Left lung (tissue), 10 donors: ENCODE data around the gene JAKMIP1. TPM values are rescaled to one million over a fixed set of nuclear protein-coding genes. Genes with fewer than 3 reads are reported as not detected.

Experiments
- ATAC-seq: fragments of 200-7000 bp; cut with Tn5 transposase; one replicate; pipeline ENCODE4 v1.9.1; 2020; ENCODE audit warnings: moderate library complexity
- DNase-seq, 4 donors: peaks; one replicate each; pipeline ENCODE4 v3.0.0-alpha.2; 2013 to 2020
- H3K27ac ChIP-seq, 2 donors: fragments of 200-600 bp; sonication (generic) in 1 of 2; one replicate each; pipeline versions ENCODE4 v1.5.0 to v1.8.0; 2020 to 2021
- H3K27me3 ChIP-seq, 2 donors: fragments of 200-600 bp; sonication (generic) in 1 of 2; one replicate each; pipeline versions ENCODE4 v1.5.0 to v1.8.0; 2020 to 2021
- H3K36me3 ChIP-seq, 2 donors: fragments of 200-600 bp; sonication (generic) in 1 of 2; one replicate each; pipeline versions ENCODE4 v1.5.0 to v1.8.0; 2020 to 2021
- H3K4me1 ChIP-seq, 2 donors: fragments of 200-600 bp; one replicate each; pipeline ENCODE4 v1.8.0; 2021
- H3K4me3 ChIP-seq, 2 donors: fragments of 200-600 bp; sonication (generic) in 1 of 2; one replicate each; pipeline versions ENCODE4 v1.5.0 to v1.8.0; 2020 to 2021; ENCODE audit warnings: mild to moderate bottlenecking in 1 of 2
- H3K9me3 ChIP-seq, 2 donors: fragments of 200-600 bp; sonication (generic) in 1 of 2; one replicate each; pipeline versions ENCODE4 v1.5.0 to v1.8.0; 2020 to 2021
- intact Hi-C, 2 donors: fragments of 100-400 bp; cut with DNase I; formaldehyde crosslinking; loops; one replicate each; pipeline versions ENCODE4 v1.11.2 to v1.14.2; 2022
- polyA plus RNA-seq, 6 donors: library from polyadenylated mRNA; unstranded; fragments of 120-200 nt; gene quantifications; one replicate each; pipeline ENCODE4 v1.2.1, GENCODE V29; 2013; ENCODE audit not compliant: insufficient read length in 6 of 6
- total RNA-seq, 2 donors: library from RNA; stranded (reverse); fragmentation: NEBNext Ultra II Directional; extraction: Animal tissue kit (Norgen Biotek cat#: 25700); gene quantifications; one replicate each; pipeline ENCODE4 v1.2.1, GENCODE V29; 2021
- TF ChIP-seq, protein P1 (sequence below), 2 donors: fragments of 200-600 bp; sonication (generic) in 1 of 2; IDR thresholded peaks; one replicate each; pipeline versions ENCODE4 v1.5.0 to v1.8.0; 2021; ENCODE audit warnings: antibody characterized with exemption in 2 of 2
- donor health status: DM: no; HTN: yes; CAD: no.
- donor health status: DM: no; HTN: no; CAD: no.

The JAKMIP1 gene
- total and polyA plus RNA-seq, 8 donors: 0.13 to 0.79 (median 0.21) TPM; not detected in 1

DNA sequence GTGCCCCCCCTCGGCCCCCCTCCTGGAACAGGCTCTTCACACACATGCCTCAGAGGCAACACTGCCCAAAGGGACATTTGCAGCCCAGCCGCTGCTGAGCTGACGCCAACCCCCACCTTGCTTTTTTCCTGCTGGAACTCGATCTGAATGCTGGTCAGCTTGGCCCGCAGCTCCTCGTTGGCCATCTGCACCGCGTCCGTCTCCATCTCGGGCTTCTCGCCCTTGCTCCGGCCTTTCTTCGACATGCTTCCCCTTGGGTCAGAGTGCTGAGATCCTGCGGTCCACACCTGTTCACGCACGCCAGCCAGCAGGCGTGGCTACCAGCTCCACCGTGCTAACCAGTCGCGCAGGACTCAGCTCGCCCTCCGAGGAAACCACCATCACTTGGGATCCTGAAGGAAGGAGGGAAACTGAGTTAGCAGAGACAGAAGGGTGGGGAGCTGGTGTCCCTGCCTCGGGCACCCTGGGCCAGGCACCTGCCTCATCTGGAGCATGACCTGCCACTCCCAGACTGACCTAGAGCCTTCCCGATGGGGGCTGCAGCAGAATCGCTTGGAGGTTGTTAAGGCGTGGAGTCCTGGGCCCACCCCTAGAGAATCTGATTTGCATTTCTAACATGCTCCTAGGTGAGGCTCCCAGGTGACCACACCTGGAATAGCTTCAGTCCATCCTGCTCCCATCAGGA, 87.6 kb downstream of the JAKMIP1 start:
- no peaks in the 10 kb centered on the region for H3K4me1 ChIP-seq
- intact Hi-C loops: no loop called here
- ATAC-seq (no peak), DNase-seq (no peak)
- no peak overlapping the region for H3K4me3 ChIP-seq
- no peaks in the 10 kb centered on the region for H3K9me3 ChIP-seq
- H3K27ac ChIP-seq: no peak overlapping the region
- TF ChIP-seq, protein P1, sequence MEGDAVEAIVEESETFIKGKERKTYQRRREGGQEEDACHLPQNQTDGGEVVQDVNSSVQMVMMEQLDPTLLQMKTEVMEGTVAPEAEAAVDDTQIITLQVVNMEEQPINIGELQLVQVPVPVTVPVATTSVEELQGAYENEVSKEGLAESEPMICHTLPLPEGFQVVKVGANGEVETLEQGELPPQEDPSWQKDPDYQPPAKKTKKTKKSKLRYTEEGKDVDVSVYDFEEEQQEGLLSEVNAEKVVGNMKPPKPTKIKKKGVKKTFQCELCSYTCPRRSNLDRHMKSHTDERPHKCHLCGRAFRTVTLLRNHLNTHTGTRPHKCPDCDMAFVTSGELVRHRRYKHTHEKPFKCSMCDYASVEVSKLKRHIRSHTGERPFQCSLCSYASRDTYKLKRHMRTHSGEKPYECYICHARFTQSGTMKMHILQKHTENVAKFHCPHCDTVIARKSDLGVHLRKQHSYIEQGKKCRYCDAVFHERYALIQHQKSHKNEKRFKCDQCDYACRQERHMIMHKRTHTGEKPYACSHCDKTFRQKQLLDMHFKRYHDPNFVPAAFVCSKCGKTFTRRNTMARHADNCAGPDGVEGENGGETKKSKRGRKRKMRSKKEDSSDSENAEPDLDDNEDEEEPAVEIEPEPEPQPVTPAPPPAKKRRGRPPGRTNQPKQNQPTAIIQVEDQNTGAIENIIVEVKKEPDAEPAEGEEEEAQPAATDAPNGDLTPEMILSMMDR (IDR thresholded peaks at IDR 0.05): no peak
- H3K27me3 ChIP-seq: peaks cover 0 to 36% of the 10 kb centered on the region in 2 donors
- H3K36me3 ChIP-seq: no peaks in the 10 kb centered on the region

DNA sequence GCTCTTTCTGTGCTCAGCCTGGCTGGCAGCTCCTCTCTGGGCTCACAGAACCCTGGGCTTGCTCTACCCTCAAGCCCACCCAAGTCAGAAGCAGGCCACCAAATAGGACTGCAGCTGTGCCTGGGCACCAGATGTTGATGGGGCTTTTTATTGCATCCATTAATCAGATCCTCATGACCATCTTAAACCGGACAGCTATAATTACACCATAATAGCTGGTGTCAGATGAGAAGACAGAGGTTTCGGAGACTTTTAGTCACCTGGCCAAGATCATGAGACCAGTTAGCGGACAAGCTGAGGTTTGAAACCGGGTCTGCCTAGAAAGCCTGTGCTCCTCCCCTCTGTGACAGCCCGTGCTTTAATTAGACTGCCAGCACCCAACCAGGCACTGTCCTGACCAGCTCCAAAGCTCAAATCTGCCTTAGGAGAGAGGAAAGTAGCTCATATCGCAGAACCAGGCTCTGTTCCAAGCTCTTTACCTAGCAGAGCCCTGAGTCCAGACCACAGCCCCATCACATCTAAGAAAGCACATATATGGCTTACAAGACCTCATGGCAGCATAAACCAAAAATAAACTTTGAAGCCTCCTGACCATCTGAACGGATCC, 88.9 kb downstream of the JAKMIP1 start:
- H3K36me3 ChIP-seq: no peaks in the 10 kb centered on the region
- DNase-seq (no peak), ATAC-seq (no peak)
- intact Hi-C loops: no loop called here
- no peak overlapping the region for H3K4me3 ChIP-seq
- no peaks in the 10 kb centered on the region for H3K4me1 ChIP-seq
- H3K27me3 ChIP-seq: peaks cover 0 to 29% of the 10 kb centered on the region in 2 donors
- H3K9me3 ChIP-seq: no peaks in the 10 kb centered on the region
- H3K27ac ChIP-seq: no peak overlapping the region
- TF ChIP-seq, protein P1 (IDR thresholded peaks at IDR 0.05): no peak

DNA sequence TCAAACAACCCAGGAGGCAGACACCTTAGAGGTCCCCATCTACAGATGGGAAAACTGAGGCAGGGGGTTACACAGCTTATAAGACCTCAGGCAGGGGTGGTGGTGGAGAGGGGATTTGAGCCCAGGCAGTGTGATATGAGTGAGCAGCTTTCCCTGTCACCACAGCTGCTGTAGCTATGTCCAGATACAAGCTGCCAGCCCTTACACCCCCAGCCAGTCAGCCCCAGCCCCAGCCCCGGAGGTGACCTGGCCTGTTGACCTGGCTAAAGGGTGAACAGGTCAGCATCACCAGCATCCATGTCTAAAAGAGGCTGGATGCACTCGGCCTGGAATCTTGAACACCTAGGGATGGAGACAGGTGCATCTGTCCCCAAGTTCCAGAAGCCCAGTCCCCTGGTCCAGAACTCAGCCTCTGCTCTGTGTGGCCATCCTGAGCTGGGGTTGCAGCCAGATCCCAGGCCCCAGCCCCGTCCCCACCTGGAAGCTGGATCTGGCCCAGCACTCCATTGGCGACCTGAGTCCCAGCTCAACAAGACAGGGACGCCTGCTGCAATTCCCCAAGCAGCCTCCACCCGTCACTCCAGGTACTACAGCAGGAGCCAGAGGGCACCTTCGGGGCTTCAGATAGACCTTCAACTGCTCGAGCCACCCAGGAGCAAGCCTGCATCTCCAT, 89.5 kb downstream of the JAKMIP1 start:
- Histone ChIP-seq H3K36me3 (no peaks in the 10 kb centered on the region), H3K4me3 (no peak overlapping the region), H3K27ac (no peak overlapping the region), H3K4me1 (no peaks in the 10 kb centered on the region), H3K27me3 (peaks cover 0 to 28% of the 10 kb centered on the region in 2 donors), H3K9me3 (no peaks in the 10 kb centered on the region)
- no peak for DNase-seq
- TF ChIP-seq, protein P1 (IDR thresholded peaks at IDR 0.05): no peak
- intact Hi-C loops: no loop called here
- no peak for ATAC-seq

DNA sequence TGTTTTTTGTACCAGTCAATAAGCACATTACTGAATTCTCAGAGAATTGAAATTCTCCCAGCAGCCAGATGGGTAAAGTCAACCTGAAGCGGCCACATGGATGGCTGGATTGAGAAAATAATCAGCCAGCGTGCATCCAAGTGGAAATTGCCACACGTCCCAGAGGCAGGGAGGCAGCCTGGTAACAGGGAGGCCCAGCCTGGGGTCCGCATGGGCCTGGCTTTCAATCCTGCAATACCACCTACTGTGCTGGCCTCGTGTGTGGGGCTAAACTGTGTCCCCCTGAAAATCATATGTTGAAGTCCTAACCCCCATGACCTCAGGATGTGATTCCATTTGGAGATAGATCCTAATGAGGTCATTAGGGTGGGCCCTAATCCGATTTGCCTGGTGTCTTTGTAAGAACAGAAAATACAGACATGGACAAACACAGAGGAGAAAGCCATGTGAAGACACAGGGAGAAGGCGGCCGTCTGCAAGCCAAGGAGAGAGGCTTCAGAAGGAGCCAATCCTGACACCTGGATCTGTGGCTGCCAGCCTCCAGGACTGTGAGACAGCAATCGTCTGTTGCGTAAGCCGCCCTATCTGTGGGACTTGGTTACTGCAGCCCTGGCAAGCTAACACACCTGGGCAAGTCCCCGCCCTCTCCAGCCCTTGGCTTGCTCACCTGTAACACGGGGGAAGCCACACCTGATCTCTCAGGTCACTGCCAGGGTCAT, 90.3 kb downstream of the JAKMIP1 start:
- DNase-seq: no peak
- no peak overlapping the region for H3K27ac ChIP-seq
- no peak overlapping the region for H3K4me3 ChIP-seq
- no peaks in the 10 kb centered on the region for H3K9me3 ChIP-seq
- TF ChIP-seq, protein P1 (IDR thresholded peaks at IDR 0.05): peak in 1 of 2 donors; percentile 29
- H3K4me1 ChIP-seq: no peaks in the 10 kb centered on the region
- H3K27me3 ChIP-seq: peaks cover 0 to 30% of the 10 kb centered on the region in 2 donors
- ATAC-seq: peak; percentile 71
- no peaks in the 10 kb centered on the region for H3K36me3 ChIP-seq
- intact Hi-C loops: no loop called here
